NB4 (cell line): Measurements from ENCODE around the gene HOXA4.
A peak's percentile ranks its signal among the peaks of the same experiment; 100 is the strongest.

Experiments used
- DNase-seq: peaks from one replicate; pipeline ENCODE4 v3.0.0; 2010; ENCODE audit warnings: low read depth
- H3K4me3 ChIP-seq: one replicate; pipeline ENCODE4 v1.5.1; 2011; ENCODE audit warnings: mild to moderate bottlenecking, low read depth, low read length, moderate library complexity
- CTCF ChIP-seq: IDR thresholded peaks from one replicate; pipeline ENCODE4 v1.5.1; 2012; ENCODE audit warnings: low read depth, low read length
- MAX ChIP-seq: IDR thresholded peaks from 2 replicates; pipeline ENCODE4 v1.6.1; 2011; ENCODE audit warnings: low read depth, low read length
- MYC ChIP-seq: IDR thresholded peaks from 2 replicates; pipeline ENCODE4 v1.6.1; 2011; ENCODE audit warnings: low read depth, low read length
- POLR2A ChIP-seq: IDR thresholded peaks from 2 replicates; pipeline ENCODE4 v1.6.1; 2011; ENCODE audit warnings: mild to moderate bottlenecking; ENCODE audit not compliant: insufficient read length; ENCODE audit errors: extremely low read depth

HOXA4 gene

GRCh38 chr7:27173511-27173955 is 43.0 kb upstream of the HOXA4 start:
- peak overlapping the region; percentile 82 for H3K4me3 ChIP-seq
- no peak for DNase-seq
- TF ChIP-seq MYC (peak; percentile 36; the same call in 1 of the 2 replicates), POLR2A (peak; percentile 86), CTCF (no peak), MAX (peak; percentile 50)

GRCh38 chr7:27172823-27173510 is 42.4 kb upstream of the HOXA4 start:
- TF ChIP-seq MAX (peak; percentile 24), MYC (peak; percentile 67), POLR2A (peak; percentile 60), CTCF (no peak)
- peak overlapping the region; percentile 82 for H3K4me3 ChIP-seq
- DNase-seq, result peak; percentile 88

GRCh38 chr7:27172315-27172774 is 41.8 kb upstream of the HOXA4 start:
- H3K4me3 ChIP-seq, result peak overlapping the region; percentile 82
- peak; percentile 64 for DNase-seq
- TF ChIP-seq MYC (peak; percentile 50; the same call in 1 of the 2 replicates), CTCF (no peak), POLR2A (no peak), MAX (0 out of 2 replicates have a peak, but pooled peaks have one; percentile 13)

- TF ChIP-seq MYC (no peak), MAX (no peak), CTCF (no peak), POLR2A (no peak)
- H3K4me3 ChIP-seq, result peak overlapping the region; percentile 82
- peak; percentile 27 for DNase-seq
Observed at GRCh38 chr7:27171637-27172314, 41.2 kb upstream of the HOXA4 start.

- TF ChIP-seq POLR2A (no peak), CTCF (no peak), MYC (no peak), MAX (no peak)
- no peak for DNase-seq
- H3K4me3 ChIP-seq, result peak overlapping the region; percentile 27
Observed at GRCh38 chr7:27171325-27171636, 40.7 kb upstream of the HOXA4 start.
